GM04503 (cell line): ENCODE data around the gene BASP1.
"Not testable (repeated sequence)": the region's sequence is repeated elsewhere in the genome, so short reads cannot be mapped to it uniquely, and the experiment has no call there.

Experiments
- DNase-seq: peaks from one replicate; pipeline ENCODE4 v3.0.0-alpha.2; 2012; ENCODE audit warnings: low read depth

Gene BASP1

DNA sequence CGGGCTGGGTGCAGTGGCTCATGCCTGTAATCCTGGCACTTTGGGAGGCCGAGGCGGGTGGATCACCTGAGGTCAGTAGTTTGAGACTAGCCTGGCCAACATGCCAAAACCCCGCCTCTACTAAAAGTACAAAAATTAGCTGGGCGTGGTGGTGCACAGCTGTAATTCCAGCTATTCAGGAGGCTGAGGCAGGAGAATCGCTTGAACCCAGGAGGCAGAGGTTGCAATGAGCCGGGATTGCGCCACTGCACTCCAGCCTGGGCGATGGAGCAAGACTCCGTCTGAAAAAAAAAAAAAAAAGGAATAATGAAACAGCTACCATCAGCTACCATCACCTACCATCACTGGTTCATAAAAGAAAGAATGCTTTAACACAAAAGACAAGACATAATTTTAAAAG lies 25.9 kb upstream of the BASP1 start:
- DNase-seq: not testable (repeated sequence)

DNA sequence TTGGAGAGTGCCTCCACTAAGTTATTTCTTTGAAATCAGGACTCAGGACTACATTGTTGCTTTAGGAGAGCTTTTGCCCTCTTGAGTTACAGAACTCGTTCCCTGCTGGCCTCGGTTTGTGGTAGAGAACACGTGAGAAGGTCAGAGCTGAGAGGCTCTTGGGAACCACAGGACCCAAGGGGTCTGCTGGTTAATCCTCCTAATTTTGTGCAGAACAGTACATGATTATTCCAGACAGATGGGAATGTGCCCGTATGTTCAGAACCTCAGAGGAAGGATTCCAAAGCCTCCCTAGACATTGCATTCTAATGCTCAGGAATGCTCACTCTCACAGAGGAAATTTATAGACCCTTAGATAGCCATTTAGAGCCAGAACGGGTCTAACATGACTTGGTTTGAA lies 25.2 kb upstream of the BASP1 start:
- DNase-seq: no peak

DNA sequence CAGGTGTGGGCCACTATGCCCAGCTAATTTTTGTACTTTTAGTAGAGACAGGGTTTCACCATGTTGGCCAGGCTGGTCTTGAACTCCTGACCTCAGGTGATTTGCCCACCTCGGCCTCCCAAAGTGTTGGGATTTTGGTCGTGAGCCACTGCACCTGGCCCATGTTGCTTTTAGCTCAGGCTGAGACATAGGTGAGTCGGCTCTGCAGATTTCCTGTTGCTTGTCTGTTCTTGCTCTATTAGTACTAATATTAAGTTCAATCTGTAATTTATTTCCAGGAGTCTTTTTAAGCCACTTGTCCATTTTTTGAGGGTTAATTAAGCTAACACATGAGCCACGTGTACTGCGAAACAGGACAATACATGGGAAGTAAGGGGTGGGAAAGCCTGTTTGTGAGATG lies 21.4 kb upstream of the BASP1 start:
- no peak for DNase-seq

DNA sequence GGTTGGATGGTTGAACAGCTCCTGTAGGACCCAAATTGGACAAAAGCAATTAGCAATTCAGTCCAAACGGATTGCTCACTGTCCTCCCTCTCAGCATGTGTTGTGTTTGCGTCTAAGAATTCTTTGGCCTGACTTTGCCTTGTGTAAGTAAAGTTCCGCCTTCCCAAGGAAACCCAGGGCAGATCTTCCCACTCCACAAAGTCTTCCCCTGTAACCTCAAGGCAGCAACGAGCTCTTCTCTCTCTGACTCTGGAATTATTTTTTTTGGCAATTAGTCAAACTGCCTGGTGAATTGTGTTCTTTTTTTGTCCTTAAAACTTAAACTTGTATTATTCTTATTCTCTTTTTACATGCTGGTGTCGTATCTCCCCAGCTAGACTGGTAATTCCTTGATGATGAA lies 20.7 kb upstream of the BASP1 start:
- DNase-seq: no peak

DNA sequence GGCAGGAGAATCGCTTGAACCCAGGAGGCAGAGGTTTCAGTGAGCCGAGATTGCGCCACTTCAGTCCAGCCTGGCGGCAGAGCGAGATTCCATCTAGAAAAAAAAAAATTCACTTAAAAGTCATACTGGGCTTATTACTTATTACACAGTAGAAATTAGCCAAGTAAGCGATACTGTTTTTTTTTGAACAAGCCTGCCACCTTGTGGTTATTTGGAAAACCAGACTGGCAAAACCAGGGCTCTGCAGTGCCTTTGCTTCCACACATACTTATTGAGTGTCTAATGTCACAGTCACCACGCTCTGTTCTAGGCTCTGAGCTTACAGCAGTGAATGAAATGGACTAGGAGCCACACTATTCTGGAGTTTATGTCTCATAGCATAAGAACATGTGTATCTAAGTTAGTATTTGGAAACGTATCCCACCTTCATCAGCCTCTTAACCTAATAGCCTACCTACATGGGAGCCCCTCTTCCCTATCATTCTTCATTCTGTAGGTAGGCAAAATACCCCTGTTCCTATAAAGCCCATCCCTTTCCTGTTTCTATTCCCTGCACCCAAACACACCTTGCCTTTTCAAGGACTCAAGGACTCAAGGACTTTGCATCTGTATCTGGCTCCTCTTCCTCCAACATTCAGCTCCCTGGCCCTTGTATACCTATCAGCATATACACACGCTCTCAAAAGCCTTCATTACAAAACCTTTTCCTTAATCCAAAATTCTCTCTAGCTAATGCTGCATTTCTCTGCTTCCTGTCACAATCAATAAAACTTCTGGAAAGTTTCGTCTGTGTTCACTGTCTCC lies 13.9 kb upstream of the BASP1 start:
- DNase-seq: no peak

DNA sequence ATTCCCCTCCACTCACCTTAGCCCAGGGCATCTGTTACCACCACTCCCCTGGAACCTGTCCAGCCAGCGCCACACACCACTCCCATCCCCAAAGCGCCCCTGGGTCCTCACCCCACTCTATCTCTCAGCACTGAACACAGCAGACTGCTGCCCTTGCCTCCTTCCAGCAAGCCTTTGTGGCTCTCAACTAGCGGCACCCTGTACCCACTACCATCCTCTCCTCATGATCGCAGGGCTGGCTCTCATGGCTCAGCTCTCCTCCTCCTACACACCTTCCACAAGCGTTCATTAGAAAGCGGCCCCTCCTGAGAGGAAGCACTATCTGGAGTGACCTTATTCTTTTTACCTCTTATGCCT lies 13.3 kb upstream of the BASP1 start:
- no peak for DNase-seq

DNA sequence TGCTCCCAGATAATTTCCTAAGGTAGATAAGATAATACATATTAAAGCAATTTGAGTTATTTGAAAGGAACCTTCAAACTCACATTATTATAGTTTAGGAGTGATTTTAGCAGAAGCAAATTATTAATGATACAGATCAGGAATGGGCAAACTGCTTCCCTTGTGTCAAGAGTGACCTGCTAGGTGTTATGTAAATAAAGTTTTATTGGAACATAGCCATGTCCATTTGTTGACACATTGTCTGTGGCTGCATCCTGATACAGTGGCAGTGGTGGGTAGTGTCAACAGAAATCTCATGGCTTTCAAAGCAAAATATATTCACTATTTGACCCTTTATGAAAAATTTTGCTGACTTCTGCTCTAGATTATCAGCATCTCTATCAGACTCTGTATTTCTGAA lies 11.4 kb upstream of the BASP1 start:
- no peak for DNase-seq

DNA sequence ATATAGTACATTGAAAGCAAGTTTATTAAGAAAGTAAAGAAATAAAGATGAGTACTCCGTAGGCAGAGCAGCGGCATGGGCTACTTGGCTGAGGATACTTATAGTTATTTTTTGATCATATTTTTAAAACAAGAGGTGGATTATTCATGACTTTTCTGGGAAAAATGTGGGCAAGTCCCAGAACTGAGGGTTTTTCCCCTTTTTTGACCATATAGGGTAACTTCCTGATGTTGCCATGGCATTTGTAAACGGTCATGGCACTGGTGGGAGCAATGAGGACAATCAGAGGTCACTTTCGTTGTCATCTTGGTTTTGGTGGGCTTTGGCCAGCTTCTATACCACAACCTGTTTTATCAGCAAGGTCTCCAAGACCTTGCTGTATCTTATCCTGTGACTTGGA lies 5.2 kb upstream of the BASP1 start:
- DNase-seq: no peak

DNA sequence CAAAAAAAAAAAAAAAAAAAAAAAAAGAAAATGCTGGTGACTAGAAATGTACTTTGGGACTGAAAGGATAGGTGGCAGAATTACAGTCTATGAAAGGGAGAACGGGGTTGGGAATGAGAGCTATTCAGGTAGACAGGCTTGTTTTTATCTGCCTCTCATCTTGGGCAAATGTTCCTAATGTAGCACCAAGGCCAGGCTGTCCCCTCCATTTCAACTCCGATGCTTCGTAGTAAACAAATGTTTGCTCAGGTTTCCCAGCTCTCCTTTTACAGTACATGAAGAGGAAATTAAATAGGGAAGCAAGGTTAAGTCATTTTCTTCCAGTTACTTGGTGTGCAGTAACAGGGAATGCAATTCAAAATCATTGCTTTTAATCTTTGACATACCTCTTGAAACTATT lies 4.4 kb upstream of the BASP1 start:
- no peak for DNase-seq

DNA sequence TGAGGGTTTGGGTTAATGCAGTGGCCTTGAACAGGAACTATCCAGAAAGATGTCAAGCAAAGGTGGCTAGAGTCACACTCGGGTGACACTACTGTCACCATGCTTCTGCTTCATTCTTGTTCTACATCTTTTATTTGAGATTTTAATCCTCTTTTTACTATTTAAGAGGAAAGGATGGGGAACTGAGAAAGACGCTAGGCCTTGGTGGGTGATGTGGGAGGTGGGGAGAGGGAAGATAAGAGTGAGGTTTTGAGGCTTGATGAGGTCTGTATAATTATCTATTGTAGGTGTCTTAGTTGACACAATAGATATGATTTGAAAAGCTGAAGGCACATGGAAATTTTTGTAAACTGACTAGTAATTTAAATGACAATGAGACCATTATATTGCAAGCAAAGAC lies 3.5 kb upstream of the BASP1 start:
- no peak for DNase-seq

DNA sequence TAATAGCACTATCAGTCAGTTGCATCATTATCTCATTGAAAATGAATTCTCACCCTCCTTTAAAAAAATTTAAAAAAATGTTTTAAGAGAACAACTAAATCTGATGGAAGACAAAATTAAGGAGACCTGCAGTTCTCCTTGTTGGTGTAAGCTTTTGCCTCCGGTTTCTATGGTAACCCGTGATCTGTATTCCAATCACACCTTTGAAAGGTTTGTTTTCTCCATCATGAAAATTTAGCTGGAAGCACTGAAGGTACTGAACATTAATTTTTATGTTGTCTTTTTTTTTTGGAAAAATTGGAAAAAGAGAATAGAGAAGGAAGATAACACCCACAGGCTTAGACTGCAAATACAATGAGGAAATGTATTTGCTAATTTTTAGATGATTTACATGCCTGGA lies 2.5 kb upstream of the BASP1 start:
- no peak for DNase-seq

DNA sequence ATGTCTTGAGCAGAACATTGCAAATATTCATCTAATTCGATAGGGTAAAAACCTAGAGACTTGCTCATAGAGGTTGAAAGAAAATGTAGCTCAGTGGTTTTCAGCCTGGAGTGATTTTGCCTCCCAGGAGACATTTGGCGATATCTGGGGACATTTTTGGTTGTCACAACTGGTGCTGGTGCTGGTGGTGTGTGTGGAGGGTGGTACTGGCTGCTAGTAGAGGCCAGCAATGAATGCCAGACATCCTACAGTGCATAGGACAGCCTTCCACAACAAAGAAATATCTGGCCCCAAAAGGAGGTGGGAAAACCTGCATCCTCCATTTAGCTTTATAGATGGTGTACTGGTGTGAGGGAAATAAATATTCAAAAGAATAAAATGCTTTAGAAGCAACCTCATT lies 2.1 kb upstream of the BASP1 start:
- no peak for DNase-seq

DNA sequence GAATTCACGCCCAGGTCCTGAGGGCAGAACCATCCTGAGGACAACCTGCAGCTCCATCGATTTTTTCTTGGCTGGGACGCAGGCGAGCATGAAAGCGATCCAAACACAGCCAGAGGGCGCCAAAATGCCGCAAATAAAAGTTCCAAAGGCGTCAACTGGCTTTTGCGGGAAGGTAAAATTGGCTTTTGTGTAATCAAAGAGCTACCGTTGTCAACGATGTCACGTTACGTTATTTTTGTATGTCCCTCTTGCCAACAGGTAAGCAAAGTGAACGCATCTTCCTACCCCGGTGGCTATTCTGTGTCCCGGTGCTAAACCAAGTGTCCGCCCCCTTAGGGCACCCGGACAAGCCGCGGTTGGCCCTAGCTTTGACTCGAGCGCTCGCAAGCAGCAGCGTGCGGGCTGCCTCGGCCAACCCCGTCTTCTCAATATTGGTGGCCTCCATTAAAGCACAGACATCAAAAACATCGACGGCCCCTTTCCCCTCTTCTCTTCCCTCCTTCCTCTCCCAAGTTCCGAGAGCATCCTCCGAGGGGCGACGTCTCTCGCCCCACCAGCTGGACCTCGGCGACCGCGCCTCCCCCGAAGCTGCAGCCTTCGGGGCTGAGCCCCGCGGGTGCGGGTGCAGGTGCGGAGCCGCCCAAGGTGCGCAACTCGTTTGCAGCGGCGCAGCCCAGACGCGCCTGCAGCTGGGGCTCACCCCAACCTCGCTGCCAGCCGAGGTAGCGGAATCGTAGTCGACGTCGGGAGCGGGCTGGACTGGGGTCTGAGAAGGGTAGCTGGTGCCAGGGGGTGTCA lies 1.1 kb upstream of the BASP1 start:
- DNase-seq: no peak

DNA sequence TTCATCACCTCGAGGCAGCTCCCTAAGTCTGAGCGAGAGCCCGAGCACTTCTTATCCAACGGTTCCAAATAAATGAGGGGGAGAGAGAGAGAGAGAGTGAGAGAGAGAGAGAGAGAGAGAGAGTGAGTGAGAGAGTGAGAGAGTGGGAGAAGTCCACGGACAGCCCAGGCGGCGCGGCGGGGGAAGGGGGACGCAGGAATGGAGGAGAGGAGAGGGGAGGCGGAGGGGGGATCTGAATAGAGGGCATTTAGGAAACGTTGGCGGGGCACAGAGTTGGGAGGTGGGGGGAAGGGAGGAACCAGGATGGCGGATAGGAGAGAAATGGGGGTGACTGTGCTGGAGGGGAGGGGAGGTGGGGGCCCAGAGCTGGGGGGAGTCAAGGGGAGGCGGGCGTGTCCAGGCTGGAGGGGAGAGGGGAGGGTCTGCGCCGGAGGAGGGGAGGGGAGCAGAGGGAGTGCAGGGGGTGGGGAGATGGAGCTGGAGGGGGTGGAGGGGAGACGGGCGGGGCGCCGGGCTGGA lies 398 bp upstream of the BASP1 start:
- no peak for DNase-seq

DNA sequence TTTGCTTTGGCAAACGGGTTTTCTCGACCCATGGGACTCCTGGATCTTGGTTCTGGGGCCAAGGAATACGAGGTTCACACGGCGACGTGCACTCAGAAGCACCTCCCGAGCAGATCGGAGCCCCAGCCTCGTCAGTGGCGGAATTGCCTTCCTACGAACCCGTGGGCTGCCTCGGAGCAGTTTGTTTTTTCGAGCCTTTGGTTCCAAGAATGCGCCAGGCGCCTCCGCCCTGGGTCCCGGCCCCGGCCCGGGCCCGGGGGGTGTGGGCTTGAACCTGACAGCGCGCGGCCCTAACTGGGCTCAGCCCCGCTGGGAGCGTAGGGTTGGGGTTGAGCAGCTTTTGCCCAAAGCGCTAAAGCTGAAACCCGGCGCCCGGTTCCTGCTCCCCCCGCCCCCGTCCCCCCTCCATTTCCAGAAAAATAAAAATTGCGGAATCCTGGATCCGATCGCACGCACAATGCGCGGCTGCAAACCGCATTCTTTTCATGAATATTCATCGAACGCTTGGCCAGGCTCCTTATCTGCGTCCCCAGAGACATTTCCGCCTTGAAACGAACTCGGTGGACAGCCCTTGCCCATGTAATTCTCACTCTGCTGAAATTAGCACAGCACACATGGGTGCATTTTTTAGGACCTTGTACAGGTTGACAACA lies 1.0 kb downstream of the BASP1 start:
- DNase-seq: no peak

DNA sequence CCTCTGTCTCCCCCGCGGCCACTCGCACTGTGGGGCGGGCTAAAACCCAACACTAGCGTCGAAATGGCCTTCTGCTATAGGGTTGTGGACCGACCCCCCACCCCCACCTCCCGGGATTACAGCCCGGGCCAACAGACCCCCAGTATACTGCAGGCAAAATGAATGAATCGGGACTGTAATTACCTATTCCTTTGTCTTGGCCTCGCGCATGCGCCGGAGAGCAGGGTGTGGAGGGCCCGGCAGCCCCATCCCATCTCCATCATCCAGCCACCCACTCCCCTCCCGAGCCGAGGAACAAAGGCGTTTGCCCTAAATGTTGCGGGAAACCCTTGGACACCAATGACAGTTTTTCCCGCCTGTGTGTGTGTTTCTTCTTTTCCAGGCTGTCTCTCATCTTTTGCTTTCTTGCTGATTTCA lies 1.6 kb downstream of the BASP1 start:
- DNase-seq: no peak

DNA sequence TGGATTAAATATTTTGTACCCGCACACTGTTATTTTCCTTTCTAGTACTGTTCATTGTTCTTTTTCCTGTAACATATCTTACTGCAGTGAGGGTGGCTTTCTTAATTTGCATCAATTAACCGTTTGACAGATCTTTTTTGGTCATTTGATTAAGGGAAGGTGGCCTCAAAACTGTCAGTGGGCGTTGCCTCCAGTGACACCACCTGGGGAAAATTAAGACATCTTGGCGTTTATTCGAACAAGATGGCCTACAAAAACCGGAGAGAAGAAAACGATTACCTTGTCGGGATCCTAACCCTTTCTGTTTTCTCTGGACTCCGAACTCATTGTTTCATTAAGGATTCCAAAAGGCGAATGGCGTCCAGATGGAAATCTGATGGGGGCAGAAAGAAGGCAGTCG lies 2.0 kb downstream of the BASP1 start:
- DNase-seq: no peak

DNA sequence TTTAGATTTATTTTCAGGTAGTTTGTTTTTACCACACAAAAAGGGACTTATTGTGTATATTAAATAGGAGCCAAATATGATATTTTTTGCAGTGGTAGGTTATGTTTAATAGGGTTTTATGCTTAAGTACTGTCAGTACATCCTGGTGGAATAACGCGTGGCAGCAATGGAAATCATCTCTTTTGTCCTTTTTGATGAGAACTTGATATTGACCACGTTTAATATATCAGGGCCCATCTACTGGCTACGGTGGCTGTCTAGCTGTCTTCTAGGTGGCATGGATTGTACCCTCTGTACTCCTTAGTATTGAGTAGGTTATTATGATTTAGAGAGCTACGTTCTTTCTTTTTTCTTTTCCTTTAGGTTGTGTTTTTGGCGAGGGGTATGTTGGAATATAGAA lies 2.6 kb downstream of the BASP1 start:
- DNase-seq: no peak

DNA sequence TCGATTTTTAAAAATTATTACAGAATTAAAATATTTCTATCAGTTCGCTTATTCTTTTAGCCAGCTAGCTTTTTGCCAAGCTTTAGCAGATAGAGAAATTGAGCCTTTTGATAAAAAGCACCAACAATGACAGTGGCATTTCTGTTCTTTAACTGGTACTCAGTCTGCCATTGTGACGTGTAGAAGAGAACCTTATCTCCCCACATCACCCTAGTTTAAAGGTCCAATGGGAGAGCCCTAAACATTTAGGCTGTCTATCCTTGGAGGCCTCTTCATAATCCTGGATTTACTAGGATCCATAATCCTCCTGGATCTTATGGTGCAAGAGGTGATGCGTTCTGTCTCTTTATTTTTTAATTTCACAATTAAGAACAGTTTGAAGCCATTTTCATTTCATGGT lies 3.0 kb downstream of the BASP1 start:
- DNase-seq: no peak

DNA sequence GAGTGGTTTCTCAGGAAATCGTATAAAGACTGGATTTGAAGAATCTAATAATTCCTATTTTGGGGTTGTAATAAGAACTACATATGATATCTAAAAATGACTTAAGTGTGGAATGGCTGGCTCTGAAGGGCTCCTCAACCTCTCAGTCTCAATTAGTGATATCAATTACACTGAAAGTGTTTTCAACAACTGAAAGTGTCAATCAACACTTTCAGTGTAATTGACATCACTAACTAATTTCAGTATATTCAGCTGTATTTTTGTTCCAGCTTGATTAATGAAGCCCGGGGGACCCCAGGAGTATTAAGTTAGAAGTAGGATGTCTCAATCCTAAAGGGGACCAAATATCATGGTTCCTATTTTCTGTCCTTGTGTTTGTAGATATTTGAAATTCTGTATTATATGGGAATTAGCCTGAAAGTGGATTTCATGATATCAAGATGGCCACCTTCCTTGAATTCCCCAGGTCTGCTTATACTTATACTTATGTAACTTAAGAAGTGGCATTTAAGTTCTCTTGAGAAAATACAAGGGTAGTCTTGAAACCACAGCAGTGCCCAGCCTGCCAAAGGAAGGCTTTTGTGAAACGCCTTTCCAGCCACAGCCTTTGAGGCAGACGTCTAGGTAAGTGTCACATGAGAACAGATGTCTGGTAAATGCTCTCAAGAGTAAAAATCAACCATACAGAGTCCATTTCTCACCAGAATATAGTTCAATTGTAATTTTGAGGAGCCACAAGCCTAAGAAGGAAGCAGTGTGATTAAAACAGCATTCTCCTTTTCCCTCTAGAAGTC lies 4.6 kb downstream of the BASP1 start:
- no peak for DNase-seq

DNA sequence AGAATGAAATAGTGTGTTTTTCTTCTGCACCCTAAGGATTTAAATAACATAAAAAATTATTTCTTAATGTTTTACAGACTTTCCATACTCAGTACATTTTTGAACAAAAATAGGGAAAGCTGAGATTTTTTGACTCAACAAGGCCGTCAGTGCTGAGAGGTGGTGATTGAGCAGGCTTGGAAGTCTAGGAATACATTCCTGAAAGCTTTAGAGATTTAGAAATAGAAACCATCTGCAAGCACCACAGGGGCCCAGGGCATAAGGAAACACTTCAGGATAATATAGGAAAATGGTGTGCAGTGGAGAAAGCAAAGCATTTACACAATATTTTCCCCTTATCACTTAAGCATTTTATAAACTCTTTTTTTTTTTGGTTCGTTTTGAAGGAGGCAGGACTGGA lies 5.2 kb downstream of the BASP1 start:
- DNase-seq: no peak
